ENCODE results near the gene HNRNPUL2.

DNA sequence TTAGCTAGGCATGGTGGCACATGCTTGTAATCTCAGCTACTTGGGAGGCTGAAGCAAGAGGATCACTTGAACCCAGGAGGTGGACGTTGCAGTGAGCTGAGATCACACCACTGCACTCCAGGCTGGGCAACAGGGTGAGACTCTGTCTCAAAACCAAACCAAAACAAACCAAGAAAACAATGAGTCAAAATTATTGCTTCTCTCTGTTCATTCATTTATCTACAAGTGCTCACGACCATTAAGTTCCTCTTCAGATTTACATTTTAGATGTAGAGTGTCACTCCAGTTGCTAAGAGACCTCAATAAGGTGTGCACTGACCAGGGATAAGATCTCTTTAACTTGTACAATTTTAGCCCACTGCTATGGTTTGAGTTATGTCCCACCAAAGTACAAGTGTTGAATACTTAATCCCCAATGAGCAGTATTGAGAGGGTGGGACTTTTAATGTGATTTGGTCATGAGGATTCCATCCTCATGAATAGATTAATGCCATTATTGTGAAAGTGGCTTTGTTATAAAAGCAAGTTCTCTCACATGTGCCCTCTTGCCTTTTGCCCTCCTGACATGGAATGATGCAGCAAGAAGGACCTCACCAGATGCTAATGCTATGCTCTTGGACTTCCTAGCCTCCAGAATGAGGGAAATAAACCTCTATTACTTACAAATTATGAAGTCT, 7.8 kb downstream of the HNRNPUL2 start:
- TF ChIP-seq, protein P1, sequence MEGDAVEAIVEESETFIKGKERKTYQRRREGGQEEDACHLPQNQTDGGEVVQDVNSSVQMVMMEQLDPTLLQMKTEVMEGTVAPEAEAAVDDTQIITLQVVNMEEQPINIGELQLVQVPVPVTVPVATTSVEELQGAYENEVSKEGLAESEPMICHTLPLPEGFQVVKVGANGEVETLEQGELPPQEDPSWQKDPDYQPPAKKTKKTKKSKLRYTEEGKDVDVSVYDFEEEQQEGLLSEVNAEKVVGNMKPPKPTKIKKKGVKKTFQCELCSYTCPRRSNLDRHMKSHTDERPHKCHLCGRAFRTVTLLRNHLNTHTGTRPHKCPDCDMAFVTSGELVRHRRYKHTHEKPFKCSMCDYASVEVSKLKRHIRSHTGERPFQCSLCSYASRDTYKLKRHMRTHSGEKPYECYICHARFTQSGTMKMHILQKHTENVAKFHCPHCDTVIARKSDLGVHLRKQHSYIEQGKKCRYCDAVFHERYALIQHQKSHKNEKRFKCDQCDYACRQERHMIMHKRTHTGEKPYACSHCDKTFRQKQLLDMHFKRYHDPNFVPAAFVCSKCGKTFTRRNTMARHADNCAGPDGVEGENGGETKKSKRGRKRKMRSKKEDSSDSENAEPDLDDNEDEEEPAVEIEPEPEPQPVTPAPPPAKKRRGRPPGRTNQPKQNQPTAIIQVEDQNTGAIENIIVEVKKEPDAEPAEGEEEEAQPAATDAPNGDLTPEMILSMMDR (IDR thresholded peaks at IDR 0.05): no peak
- no peak for TF ChIP-seq POLR2A (IDR thresholded peaks at IDR 0.05)

Data from adrenal gland (tissue), 5 donors.